GM21367 (cell line): Measurements from ENCODE around the gene SLC35F6.
"Not testable (repeated sequence)": the region's sequence is repeated elsewhere in the genome, so short reads cannot be mapped to it uniquely, and the experiment has no call there.

Source experiments
- ATAC-seq: cut with Tn5 transposase; IDR thresholded peaks from one replicate; pipeline ENCODE4 v1.9.1; 2021; ENCODE audit not compliant: unreplicated experiment

Gene SLC35F6

DNA sequence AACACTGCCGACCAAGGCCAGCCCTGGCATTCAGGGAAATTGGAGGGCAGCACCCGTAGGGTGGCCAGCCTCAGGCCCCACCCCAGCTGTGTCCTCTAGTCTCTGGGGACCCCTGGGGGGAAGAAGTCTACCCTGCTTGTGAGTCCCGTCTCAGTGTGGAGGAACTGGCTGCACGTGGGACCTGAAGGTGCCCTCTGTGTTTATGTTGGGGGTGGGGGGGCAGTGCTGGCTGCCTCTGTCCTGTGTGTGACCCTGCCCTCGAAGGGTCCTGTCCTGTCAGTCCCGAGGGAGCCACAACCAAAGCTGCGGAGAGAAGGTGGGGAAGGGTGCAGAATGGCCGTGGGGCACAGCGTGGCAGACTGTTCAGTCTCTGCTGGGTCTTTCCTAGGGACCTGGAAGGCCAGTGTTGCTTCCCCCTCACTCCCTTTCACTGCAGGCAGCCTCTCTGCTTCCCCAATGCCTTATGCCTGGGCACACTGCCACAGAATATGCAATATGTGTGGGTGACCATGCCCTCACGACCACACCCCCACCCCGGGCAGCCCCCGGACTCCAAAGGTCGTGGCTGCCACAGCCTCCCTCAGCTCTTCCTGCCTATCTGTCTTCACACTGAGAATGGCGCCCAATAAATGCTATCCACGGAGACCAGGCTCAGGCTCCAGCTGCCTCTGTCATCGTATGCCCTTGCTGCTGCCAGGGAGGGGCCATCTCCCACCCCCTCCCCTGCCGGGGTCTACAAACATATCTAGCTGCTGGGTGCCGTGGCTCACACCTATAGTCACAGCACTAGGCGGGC, 33.3 kb upstream of the SLC35F6 start:
- no peak for ATAC-seq

DNA sequence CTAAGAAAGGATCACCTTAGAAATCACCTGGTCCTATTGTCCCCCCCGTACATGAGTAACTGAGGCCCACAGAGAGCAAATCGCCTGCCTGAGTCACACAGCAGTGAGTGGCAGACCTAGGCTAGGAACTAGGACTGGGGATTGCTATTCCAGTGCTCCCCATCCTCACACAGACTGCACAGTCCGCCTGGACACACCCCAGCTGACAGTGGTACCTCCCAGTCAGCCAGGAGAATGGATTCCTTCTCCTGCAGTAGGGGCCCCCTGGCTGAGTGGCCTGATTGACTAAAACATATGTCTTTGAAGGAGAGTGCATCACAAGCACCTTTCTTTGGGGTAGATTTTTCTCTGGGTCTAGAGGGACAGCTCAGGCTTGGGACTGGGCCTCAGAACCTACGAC, 32.4 kb upstream of the SLC35F6 start:
- ATAC-seq, result no peak

DNA sequence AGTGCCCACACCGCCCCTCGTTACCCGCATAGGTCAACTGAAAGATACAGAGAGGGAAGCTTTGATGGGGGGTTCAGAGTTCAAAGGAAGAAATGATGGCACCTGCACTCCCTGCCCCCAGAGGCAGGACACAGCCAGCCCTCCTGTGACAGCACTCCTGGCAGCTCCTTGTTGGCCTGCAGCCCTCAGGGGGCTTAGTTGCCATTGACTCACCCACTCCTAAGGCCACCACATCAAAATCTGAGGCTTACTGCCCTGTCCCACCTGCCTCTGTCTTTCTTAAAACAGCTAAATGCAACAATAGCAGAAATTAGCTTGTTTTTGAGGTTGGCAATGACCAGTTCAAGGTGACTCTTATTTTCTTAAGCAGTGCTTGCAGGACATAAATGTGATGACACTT, 31.6 kb upstream of the SLC35F6 start:
- no peak for ATAC-seq

DNA sequence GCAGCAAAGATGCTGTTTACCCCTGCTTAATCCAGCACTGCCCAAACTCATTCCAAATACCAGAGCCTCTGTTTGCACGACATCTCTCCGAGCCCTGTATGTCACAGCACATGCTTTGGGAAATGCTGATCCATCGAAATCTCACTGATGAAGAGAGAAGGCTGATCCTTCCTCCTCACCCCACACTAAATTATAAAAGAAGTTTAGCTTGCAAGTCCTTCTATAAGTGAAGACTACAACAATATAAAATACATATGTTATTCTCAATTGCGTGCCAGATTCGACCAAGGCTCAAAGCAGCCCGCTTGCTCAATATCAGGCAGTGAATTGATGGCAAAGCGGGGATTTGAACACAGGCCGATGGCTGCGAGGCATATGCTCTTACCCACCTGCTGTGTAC, 30.7 kb upstream of the SLC35F6 start:
- ATAC-seq, result no peak

DNA sequence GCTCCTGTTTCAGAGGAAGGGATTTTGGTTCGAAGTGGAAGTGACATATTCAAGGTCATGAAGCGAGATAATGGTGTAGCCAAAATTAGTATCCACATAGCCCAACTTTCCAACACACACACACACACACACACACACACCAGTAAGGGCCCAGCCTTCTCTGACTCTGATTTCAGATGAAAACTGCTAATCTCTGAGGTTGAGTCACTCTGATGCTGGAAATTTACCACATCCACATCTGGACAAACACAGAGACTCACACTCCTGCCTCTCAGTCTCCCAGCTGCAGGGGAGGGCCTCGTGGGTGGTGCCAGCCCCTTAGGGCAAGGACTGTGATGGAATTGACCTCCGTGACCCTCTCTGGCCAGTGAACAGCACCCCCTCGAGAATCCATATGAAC, 29.0 kb upstream of the SLC35F6 start:
- ATAC-seq, result no peak

DNA sequence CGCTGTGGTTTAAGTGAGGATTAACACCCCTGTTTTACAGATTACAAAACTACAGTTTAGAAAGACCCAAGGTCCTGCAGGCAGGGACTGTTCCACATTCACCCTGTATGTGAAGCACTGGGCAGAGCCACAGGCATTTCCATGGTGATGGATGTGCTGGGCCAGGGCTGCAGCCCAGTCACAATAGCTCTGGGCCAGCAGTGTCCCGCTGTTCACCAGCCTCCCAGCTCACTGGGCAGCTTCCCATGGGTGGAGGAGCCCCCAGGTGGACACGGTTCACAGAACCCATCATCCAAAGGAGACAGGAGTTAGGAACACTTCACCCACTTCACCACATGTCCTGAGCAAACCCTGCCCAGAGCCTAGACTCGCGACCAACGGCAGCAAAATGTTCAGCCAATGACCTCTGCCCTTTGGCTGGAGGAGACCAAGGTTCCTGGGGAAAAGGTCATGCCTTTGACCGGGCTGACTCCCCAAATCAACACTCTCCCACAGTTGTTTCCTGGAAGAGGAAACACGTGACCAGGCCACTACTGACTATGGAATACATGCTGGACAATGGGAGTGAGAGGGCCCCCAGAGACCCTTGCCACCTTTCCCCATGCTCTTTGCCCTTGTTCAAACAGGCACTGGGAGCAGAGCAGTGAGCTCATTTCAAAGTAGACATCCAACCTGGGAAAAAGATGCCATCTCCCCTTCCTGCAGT, 28.0 kb upstream of the SLC35F6 start:
- no peak for ATAC-seq

DNA sequence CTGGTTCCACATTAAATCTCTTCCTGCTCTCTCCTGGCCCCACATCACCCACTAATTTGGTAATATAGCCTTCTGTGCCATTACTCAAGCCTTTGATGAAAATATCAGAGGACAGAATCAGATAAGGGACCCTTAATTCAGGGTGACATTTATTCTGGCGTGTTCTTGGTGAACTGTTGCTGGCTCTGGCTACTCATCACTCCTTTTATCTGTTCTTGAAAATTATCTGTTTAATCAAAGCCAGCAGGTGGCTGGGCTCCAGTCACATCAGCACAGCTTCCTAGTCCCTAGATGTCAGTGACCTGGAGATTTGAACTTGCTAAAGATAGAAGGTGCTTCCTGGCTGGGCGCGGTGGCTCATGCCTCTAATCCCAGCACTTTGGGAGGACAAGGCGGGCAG, 26.9 kb upstream of the SLC35F6 start:
- no peak for ATAC-seq

DNA sequence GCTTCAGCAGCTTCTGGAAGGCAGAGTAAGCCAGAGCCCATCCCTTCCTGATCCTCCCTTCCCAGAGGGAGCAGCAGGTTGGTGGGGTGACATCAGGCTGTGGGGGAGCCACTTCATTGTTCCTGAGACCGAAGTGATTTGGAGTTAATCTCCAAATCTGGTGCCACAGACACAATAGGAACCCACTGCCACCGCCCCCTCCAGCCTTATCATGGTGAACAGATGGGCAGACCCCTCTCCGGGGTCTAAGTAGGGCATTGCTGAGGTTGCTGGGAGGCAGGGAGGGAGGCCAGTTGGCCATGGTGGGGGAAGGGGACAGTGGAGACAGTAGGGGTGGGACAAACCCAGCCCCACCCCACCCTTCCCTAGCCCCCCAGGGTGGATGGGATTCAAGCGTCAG, 25.6 kb upstream of the SLC35F6 start:
- no peak for ATAC-seq

DNA sequence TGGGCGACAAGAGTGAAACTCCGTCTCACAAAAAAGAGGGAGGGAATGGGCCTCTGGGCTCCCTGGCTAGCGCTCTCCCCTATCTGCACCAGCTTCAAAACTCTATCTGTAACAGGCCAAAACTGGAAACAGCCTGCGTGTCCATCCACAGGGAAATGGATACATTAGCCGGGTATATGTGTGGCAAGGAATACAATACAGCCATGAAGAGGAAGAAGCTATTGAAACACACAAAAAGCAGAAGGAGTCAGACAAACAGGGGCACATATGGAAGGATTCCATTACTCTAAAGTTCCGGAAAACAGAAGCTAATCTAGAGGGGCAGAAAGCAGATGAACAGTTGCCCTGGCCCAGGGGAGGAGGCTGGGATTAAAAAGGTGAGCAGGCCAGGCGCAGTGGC, 24.6 kb upstream of the SLC35F6 start:
- no peak for ATAC-seq

DNA sequence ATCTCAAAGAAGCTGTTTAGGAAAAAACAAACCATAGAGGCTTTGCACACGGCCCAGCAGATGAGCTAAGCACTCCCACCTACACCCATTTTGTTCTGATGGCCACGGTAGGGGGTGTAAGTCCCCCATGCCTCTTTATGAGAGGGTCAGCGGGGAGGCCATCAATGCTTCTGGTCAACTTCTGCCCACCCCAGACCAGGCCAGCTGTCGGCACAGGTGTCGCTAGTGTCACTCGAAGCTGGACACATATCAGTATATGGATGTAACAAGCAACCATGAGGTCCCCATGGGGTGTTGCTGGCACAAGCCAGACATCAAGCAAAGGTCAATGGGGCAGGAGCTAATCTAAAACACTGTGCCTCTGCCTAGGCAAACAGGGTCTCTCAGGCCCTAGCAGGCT, 23.7 kb upstream of the SLC35F6 start:
- no peak for ATAC-seq

DNA sequence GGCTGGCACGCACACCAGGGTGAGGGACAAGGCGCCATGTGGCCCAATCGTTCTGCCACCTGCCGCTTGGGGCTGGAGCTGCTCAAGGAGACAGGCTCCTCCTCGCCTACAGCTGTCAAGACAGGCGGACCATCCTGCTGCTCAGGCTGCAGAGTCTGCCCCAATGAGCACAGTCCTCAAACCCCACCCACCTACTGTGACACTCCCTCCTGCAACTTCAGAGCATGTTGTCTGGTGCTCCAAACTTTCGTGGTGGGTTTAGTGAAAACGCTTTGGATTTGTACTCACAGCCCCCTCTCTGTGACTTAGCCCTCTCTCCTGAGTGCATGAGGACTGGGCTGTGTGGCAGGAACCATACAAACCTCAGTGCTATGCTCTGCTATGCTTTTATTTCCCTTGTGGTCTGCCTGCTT, 23.2 kb upstream of the SLC35F6 start:
- no peak for ATAC-seq

DNA sequence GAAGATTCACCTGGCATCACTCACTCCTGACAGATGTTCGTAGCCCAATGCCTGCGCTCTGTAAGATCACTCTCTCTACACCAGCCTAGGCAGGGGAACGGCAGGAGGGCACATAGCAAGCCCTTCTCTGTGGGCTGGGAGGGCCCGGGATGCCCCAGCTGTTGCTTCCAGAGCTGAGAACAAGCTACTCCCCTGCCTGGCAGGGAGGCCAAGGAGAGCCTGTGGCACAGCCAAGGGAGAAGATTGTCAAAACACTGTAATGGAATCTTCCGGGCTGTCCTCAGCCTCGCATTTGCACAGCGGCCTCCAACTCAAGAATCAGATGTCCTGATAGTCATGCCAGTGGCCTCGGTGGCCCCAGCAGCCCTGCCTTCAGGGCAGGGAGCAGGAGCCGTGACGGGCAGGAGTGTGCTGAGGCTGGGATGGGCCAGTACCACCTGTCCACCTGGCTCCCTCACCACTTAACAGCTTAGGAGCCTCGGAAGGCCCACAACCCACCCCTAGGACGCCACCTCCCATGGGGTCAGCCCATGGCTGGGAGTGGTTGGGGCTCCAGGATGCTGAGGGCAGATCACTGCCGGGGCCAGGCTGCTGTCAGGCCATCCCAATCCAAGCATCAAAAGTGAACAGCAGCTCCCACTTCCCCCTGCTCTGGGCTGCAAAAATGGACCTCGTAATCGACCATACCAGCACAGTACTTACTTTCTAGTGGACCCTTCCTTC, 21.9 kb upstream of the SLC35F6 start:
- ATAC-seq, result no peak

DNA sequence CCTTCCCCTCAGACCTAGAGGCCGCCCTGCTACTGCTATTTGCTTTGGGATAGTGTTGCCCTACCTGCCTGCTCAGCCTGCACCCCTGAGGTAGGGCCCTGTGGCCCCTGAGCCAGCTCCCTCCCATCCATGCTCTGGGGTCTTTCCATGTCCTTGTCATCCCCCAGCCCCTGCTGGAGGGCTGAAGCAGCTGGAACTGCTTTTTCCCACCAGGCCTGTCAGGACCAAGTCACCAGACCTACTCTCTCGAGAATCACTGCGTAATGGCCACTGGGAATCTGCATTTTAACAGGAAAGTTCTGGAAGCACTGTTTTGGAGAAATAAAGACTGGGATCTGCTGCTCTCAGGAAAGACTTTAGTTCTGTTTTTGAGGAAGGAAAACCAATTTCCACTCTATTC, 20.2 kb upstream of the SLC35F6 start:
- ATAC-seq, result no peak

DNA sequence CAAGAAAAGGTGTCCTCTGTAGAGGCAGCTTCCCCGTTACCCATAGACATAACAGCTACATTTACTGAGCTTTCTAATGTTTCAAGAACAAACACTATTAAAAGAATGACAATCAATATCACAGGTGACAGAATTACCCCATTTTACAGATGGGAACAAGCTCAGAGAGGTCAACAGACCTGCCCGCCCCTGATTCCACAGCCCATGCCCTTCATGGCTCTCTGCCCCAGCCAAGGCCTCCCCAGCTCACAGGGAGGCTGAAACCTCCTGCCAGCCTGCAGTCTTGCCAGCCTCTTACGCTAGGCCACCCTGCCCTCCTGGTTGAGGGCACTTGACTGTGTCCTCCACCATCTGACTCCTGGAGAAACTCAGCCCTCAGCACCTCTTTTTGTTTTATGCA, 19.1 kb upstream of the SLC35F6 start:
- no peak for ATAC-seq

DNA sequence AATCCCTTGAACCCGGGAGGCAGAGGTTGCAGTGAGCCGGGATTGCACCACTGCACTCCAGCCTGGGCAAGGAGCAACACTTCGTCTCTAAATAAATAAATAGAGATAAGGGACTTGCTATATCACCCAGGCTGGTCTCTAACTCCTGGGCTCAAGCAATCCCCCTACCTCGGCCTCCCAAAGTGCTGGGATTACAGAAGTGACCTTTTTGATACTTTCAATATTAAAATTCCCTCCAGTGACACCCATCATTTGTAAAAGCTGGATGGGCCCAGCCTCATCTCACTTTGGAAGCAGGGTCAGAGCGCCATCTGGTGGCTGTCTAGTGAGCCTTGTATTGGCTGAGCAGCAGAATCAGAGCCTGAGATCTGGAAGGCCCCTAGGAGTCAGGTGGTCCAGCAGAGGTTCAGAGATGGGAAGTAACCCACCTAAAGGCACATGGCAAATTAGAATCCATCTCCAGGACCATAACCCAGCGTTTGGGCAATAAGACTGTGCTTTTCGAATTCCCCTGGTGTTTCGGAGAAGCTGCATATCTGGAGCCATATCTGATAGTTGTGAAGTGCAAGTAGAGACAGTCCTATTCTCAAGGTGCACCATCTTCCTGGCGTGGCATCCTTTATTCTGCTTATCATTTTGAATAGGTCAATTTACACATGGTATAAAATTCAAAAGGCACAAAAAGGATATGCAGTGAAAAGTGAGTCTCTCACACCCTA, 18.3 kb upstream of the SLC35F6 start:
- no peak for ATAC-seq

DNA sequence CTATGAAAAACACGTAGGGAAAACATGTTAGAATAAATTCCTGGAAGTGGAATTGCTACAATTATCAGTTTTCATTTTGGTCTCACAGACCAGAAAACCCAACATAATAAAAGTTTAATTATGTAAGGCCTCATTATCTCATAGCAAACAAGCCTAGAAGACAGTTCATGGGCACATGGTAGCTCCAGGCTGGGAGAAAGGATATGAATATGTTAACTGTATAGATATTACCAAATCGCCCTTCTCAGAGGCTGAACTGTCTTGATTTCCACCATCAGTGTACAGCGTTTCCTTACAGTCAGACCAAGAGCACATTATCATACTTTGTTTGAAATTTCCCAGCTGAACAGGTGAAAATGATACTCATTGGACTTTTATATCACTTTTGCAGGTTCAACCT, 17.1 kb upstream of the SLC35F6 start:
- no peak for ATAC-seq

DNA sequence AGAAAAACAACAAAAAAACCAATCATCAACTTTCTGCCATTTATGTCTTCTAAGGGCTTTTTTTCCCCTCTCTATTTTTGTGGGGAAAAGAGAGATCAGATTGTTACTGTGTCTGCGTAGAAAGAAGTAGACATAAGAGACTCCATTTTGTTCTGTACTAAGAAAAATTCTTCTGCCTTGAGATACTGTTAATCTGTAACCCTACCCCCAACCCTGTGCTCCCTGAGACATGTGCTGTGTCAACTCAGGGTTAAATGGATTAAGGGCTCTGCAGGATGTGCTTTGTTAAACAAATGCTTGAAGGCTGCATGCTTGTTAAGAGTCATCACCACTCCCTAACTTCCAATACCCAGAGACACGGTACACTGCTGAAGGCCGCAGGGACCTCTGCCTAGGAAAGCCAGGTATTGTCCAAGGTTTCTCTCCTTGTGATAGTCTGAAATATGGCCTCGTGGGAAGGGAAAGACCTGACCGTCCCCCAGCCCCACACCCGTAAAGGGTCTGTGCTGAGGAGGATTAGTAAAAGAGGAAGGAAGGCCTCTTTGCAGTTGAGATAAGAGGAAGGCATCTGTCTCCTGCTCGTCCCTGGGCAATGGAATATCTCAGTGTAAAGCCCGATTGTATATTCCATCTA, 14.2 kb upstream of the SLC35F6 start:
- not testable (repeated sequence) for ATAC-seq

DNA sequence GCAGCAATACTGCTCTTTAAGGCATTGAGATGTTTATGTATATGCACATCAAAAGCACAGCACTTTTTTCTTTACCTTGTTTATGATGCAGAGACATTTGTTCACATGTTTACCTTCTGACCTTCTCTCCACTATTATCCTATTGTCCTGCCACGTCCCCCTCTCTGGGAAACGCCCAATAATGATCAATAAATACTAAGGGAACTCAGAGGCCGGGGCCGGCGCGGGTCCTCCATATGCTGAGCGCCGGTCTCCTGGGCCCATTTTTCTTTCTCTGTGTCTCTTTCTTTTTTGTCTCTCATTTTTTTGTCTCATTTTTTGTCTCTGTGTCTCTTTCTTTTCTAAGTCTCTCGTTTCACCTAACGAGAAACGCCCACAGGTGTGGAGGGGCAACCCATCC, 13.6 kb upstream of the SLC35F6 start:
- ATAC-seq, result not testable (repeated sequence)

DNA sequence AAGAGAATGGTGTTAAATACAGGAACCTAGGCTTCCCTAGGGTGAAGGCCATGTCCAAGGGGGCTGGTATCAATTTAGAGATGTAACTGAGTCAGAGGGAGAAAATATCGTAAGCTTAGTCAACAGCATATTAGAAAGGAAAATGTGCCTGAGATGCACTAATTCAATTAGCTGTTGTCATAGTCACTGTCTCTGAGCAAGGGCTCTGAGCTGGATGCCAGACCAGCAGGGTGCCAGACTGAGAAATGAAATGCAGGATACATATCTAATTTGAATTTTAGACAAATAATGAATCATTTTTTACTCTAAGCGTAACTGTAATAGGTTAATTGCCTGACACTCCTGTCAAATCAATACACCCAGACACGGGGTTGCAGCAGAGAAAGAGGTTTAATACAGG, 11.4 kb upstream of the SLC35F6 start:
- no peak for ATAC-seq

DNA sequence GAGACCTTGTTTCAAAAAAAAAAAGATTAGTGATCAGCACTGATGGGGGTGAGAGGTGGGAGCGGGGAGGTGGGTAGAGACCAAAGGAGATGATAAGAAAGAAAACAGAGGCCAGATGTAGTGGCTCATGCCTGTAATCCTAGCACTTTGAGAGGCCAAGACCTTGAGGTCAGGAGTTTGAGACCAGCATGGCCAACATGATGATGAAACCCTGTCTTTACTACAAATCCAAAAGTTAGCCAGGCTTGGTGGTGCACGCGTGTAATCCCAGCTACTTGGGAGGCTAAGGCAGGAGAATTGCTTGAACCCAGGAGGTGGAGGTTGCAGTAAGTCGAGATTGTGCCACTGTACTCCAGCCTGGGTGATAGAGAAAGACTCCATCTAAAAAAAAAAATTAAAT, 9.5 kb upstream of the SLC35F6 start:
- ATAC-seq, result no peak
